Measurements from ENCODE around the gene METTL13. TPM values are rescaled to one million over a fixed set of nuclear protein-coding genes. Genes with fewer than 3 reads are reported as not detected.

METTL13 gene
- polyA plus RNA-seq (2013, experiment 1 of 2): 14.9 TPM
- polyA plus RNA-seq (2013, experiment 2 of 2): 13.3 TPM

- Histone ChIP-seq H2BK5ac (ENCODE audit: low read length) (no peak within 1 kb of the TSS), H3K36me3 (replicated peaks in 1 of 2; ENCODE audit: control insufficient read depth in 2 of 2, insufficient read depth in 2 of 2, low read length in 2 of 2) (peaks cover 20 to 34% of the 10 kb centered on the region in 2 donors), H3K4me2 (ENCODE audit: insufficient read depth, low read length, poor library complexity, severe bottlenecking) (peak within 1 kb of the TSS; percentile 87), H2BK15ac (ENCODE audit: low read length) (no peak within 1 kb of the TSS), H3K4me1 (ENCODE audit: control insufficient read depth in 2 of 2, insufficient read depth in 1 of 2, low read depth in 1 of 2, low read length in 2 of 2) (peaks cover 0 to 4% of the 10 kb centered on the region in 2 donors), H4K91ac (ENCODE audit: low read depth, low read length, poor library complexity) (no peak within 1 kb of the TSS), H2AK5ac (ENCODE audit: low read depth, low read length) (no peak within 1 kb of the TSS), H3K9me3 (replicated peaks in 1 of 2; ENCODE audit: control insufficient read depth in 2 of 2, insufficient read depth in 1 of 2, low read depth in 1 of 2, low read length in 2 of 2) (no peaks in the 10 kb centered on the region), H3K9ac (ENCODE audit: low read depth, low read length, poor library complexity) (peak within 1 kb of the TSS; percentile 80), H3K23ac (ENCODE audit: low read depth, low read length, poor library complexity) (peak within 1 kb of the TSS; percentile 90), H2AFZ (ENCODE audit: low read length) (peak within 1 kb of the TSS; percentile 83), H2BK12ac (ENCODE audit: low read length) (no peak within 1 kb of the TSS), H3K27me3 (ENCODE audit: control insufficient read depth in 3 of 3, insufficient read depth in 3 of 3, low read depth in 1 of 3, low read length in 3 of 3) (no peaks in the 10 kb centered on the region), H3K14ac (ENCODE audit: low read length) (no peak within 1 kb of the TSS), H3K27ac (replicated peaks; ENCODE audit: low read length) (peak within 1 kb of the TSS; percentile 79), H3K4ac (ENCODE audit: low read length) (no peak within 1 kb of the TSS), H2BK120ac (ENCODE audit: low read depth, low read length) (no peak within 1 kb of the TSS), H3K4me3 (ENCODE audit: low read length in 2 of 2) (peak within 1 kb of the TSS; percentile 83 to 93), H3K79me1 (ENCODE audit: low read depth, low read length) (peaks cover 8% of the 10 kb centered on the region), H4K8ac (ENCODE audit: low read depth, low read length) (no peak within 1 kb of the TSS), H3K18ac (ENCODE audit: low read length) (peak within 1 kb of the TSS; percentile 81)
- peak; percentile 98 for DNase-seq (ENCODE audit: low spot score)
- WGBS, 2 donors (ENCODE audit: extremely low coverage in 2 of 2, insufficient read length in 2 of 2, insufficient replicate concordance in 1 of 2): no CpG with 5 or more reads among the region's 57 CpGs
Measured at GRCh38 chr1:171781176-171781875, at the start of gene METTL13. Gene METTL13 (plus strand): TSS chr1:171781660. CDS start chr1:171781968, 308 bp downstream.

- no peak overlapping the region for H2BK120ac ChIP-seq (ENCODE audit: low read depth, low read length)
- no peak overlapping the region for H4K91ac ChIP-seq (ENCODE audit: low read depth, low read length, poor library complexity)
- H3K27me3 ChIP-seq (ENCODE audit: control insufficient read depth in 3 of 3, insufficient read depth in 3 of 3, low read depth in 1 of 3, low read length in 3 of 3): no peaks in the 10 kb centered on the region
- H2AFZ ChIP-seq (ENCODE audit: low read length): no peak overlapping the region
- DNase-seq (ENCODE audit: low spot score): no peak
- H3K9ac ChIP-seq (ENCODE audit: low read depth, low read length, poor library complexity): no peak overlapping the region
- H2BK12ac ChIP-seq (ENCODE audit: low read length): no peak overlapping the region
- H3K27ac ChIP-seq (replicated peaks; ENCODE audit: low read length): no peak overlapping the region
- H3K4me1 ChIP-seq (ENCODE audit: control insufficient read depth in 2 of 2, insufficient read depth in 1 of 2, low read depth in 1 of 2, low read length in 2 of 2): peaks cover 1 to 8% of the 10 kb centered on the region in 2 donors
- no peak overlapping the region for H3K4ac ChIP-seq (ENCODE audit: low read length)
- H3K9me3 ChIP-seq (replicated peaks in 1 of 2; ENCODE audit: control insufficient read depth in 2 of 2, insufficient read depth in 1 of 2, low read depth in 1 of 2, low read length in 2 of 2): no peaks in the 10 kb centered on the region
- no peak overlapping the region for H3K23ac ChIP-seq (ENCODE audit: low read depth, low read length, poor library complexity)
- no peak overlapping the region for H2BK5ac ChIP-seq (ENCODE audit: low read length)
- H3K14ac ChIP-seq (ENCODE audit: low read length): no peak overlapping the region
- peaks cover 1% of the 10 kb centered on the region for H3K79me1 ChIP-seq (ENCODE audit: low read depth, low read length)
- H3K4me2 ChIP-seq (ENCODE audit: insufficient read depth, low read length, poor library complexity, severe bottlenecking): no peak overlapping the region
- H2AK5ac ChIP-seq (ENCODE audit: low read depth, low read length): no peak overlapping the region
- no CpG with 5 or more reads among the region's 2 CpGs for WGBS, 2 donors (ENCODE audit: extremely low coverage in 2 of 2, insufficient read length in 2 of 2, insufficient replicate concordance in 1 of 2)
- no peak overlapping the region for H3K4me3 ChIP-seq (ENCODE audit: low read length in 2 of 2)
- H4K8ac ChIP-seq (ENCODE audit: low read depth, low read length): no peak overlapping the region
- no peak overlapping the region for H3K18ac ChIP-seq (ENCODE audit: low read length)
- H2BK15ac ChIP-seq (ENCODE audit: low read length): no peak overlapping the region
- H3K36me3 ChIP-seq (replicated peaks in 1 of 2; ENCODE audit: control insufficient read depth in 2 of 2, insufficient read depth in 2 of 2, low read length in 2 of 2): peaks cover 2 to 35% of the 10 kb centered on the region in 2 donors
Measured at GRCh38 chr1:171736196-171736595, 45.3 kb upstream of the METTL13 start.

- H2BK12ac ChIP-seq (ENCODE audit: low read length): no peak overlapping the region
- DNase-seq (ENCODE audit: low spot score): no peak
- H2BK15ac ChIP-seq (ENCODE audit: low read length): no peak overlapping the region
- no peak overlapping the region for H3K4ac ChIP-seq (ENCODE audit: low read length)
- H3K9ac ChIP-seq (ENCODE audit: low read depth, low read length, poor library complexity): no peak overlapping the region
- no peak overlapping the region for H2BK5ac ChIP-seq (ENCODE audit: low read length)
- no peak overlapping the region for H2AFZ ChIP-seq (ENCODE audit: low read length)
- no peak overlapping the region for H4K8ac ChIP-seq (ENCODE audit: low read depth, low read length)
- no peak overlapping the region for H4K91ac ChIP-seq (ENCODE audit: low read depth, low read length, poor library complexity)
- H2AK5ac ChIP-seq (ENCODE audit: low read depth, low read length): no peak overlapping the region
- H3K4me1 ChIP-seq (ENCODE audit: control insufficient read depth in 2 of 2, insufficient read depth in 1 of 2, low read depth in 1 of 2, low read length in 2 of 2): peaks cover 1 to 12% of the 10 kb centered on the region in 2 donors
- H3K36me3 ChIP-seq (replicated peaks in 1 of 2; ENCODE audit: control insufficient read depth in 2 of 2, insufficient read depth in 2 of 2, low read length in 2 of 2): peaks cover 2 to 31% of the 10 kb centered on the region in 2 donors
- no peaks in the 10 kb centered on the region for H3K9me3 ChIP-seq (replicated peaks in 1 of 2; ENCODE audit: control insufficient read depth in 2 of 2, insufficient read depth in 1 of 2, low read depth in 1 of 2, low read length in 2 of 2)
- no peak overlapping the region for H3K23ac ChIP-seq (ENCODE audit: low read depth, low read length, poor library complexity)
- no peak overlapping the region for H3K18ac ChIP-seq (ENCODE audit: low read length)
- H3K79me1 ChIP-seq (ENCODE audit: low read depth, low read length): peaks cover 1% of the 10 kb centered on the region
- no peak overlapping the region for H3K14ac ChIP-seq (ENCODE audit: low read length)
- WGBS, 2 donors (ENCODE audit: extremely low coverage in 2 of 2, insufficient read length in 2 of 2, insufficient replicate concordance in 1 of 2): no CpG with 5 or more reads among the region's 2 CpGs
- H3K27ac ChIP-seq (replicated peaks; ENCODE audit: low read length): no peak overlapping the region
- no peak overlapping the region for H3K4me2 ChIP-seq (ENCODE audit: insufficient read depth, low read length, poor library complexity, severe bottlenecking)
- no peak overlapping the region for H2BK120ac ChIP-seq (ENCODE audit: low read depth, low read length)
- no peak overlapping the region for H3K4me3 ChIP-seq (ENCODE audit: low read length in 2 of 2)
- no peaks in the 10 kb centered on the region for H3K27me3 ChIP-seq (ENCODE audit: control insufficient read depth in 3 of 3, insufficient read depth in 3 of 3, low read depth in 1 of 3, low read length in 3 of 3)
Measured at GRCh38 chr1:171738911-171739310, 42.5 kb upstream of the METTL13 start.

- Histone ChIP-seq H3K4ac (ENCODE audit: low read length) (no peak overlapping the region), H3K36me3 (replicated peaks in 1 of 2; ENCODE audit: control insufficient read depth in 2 of 2, insufficient read depth in 2 of 2, low read length in 2 of 2) (peaks cover 2 to 28% of the 10 kb centered on the region in 2 donors), H3K27me3 (ENCODE audit: control insufficient read depth in 3 of 3, insufficient read depth in 3 of 3, low read depth in 1 of 3, low read length in 3 of 3) (no peaks in the 10 kb centered on the region), H2AFZ (ENCODE audit: low read length) (no peak overlapping the region), H3K4me1 (ENCODE audit: control insufficient read depth in 2 of 2, insufficient read depth in 1 of 2, low read depth in 1 of 2, low read length in 2 of 2) (peaks cover 1 to 12% of the 10 kb centered on the region in 2 donors), H2AK5ac (ENCODE audit: low read depth, low read length) (no peak overlapping the region), H4K91ac (ENCODE audit: low read depth, low read length, poor library complexity) (no peak overlapping the region), H3K23ac (ENCODE audit: low read depth, low read length, poor library complexity) (no peak overlapping the region), H3K9me3 (replicated peaks in 1 of 2; ENCODE audit: control insufficient read depth in 2 of 2, insufficient read depth in 1 of 2, low read depth in 1 of 2, low read length in 2 of 2) (no peaks in the 10 kb centered on the region), H2BK15ac (ENCODE audit: low read length) (no peak overlapping the region), H3K4me3 (ENCODE audit: low read length in 2 of 2) (no peak overlapping the region), H3K27ac (replicated peaks; ENCODE audit: low read length) (no peak overlapping the region), H2BK5ac (ENCODE audit: low read length) (no peak overlapping the region), H2BK12ac (ENCODE audit: low read length) (no peak overlapping the region), H3K79me1 (ENCODE audit: low read depth, low read length) (peaks cover 1% of the 10 kb centered on the region), H3K9ac (ENCODE audit: low read depth, low read length, poor library complexity) (no peak overlapping the region), H4K8ac (ENCODE audit: low read depth, low read length) (no peak overlapping the region), H3K4me2 (ENCODE audit: insufficient read depth, low read length, poor library complexity, severe bottlenecking) (no peak overlapping the region), H2BK120ac (ENCODE audit: low read depth, low read length) (no peak overlapping the region), H3K14ac (ENCODE audit: low read length) (no peak overlapping the region), H3K18ac (ENCODE audit: low read length) (no peak overlapping the region)
- WGBS, 2 donors (ENCODE audit: extremely low coverage in 2 of 2, insufficient read length in 2 of 2, insufficient replicate concordance in 1 of 2): no CpG with 5 or more reads among the region's 2 CpGs
- DNase-seq (ENCODE audit: low spot score): no peak
Measured at GRCh38 chr1:171739656-171740055, 41.8 kb upstream of the METTL13 start.
